LoVo (cell line): ENCODE data around the gene KRTAP4-9.
A peak's percentile ranks its signal among the peaks of the same experiment; 100 is the strongest.
"Not testable (repeated sequence)": the region's sequence is repeated elsewhere in the genome, so short reads cannot be mapped to it uniquely, and the experiment has no call there.

Source experiments
- DNase-seq: peaks from one replicate; pipeline ENCODE4 v3.0.0-alpha.2; 2016; ENCODE audit warnings: low spot score

The KRTAP4-9 gene

DNA sequence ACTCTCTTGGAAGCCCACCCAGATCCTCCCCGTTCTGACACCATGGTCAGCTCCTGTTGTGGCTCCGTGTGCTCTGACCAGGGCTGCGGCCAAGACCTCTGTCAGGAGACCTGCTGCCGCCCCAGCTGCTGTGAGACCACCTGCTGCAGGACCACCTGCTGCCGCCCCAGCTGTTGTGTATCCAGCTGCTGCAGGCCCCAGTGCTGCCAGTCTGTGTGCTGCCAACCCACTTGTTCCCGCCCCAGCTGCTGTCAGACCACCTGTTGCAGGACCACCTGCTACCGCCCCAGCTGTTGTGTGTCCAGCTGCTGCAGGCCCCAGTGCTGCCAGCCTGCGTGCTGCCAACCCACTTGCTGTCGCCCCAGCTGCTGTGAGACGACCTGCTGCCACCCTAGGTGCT lies at the start of gene KRTAP4-9:
Gene KRTAP4-9, plus strand, starts transcription at position 43 of the 400 bp plus-strand sequence. Its CDS starts 0 bp downstream, at position 43.
- not testable (repeated sequence) for DNase-seq

DNA sequence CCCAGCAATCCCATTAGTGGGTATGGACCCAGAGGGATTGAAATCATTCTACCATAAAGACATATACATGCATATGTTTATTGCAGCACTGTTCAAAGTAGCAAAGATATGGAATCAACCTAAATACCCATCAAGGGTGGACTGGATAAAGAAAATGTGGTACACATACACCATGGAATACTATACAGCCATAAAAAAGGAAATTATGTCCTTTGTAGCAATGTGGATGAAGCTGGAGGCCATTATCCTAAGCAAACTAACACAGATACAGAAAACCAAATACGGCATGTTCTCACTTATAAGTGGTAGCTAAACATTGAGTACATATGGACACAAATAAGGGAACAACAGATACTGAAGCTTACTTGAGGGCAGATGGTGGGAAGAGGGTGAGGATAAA lies 47.6 kb upstream of the KRTAP4-9 start:
- DNase-seq, result no peak

DNA sequence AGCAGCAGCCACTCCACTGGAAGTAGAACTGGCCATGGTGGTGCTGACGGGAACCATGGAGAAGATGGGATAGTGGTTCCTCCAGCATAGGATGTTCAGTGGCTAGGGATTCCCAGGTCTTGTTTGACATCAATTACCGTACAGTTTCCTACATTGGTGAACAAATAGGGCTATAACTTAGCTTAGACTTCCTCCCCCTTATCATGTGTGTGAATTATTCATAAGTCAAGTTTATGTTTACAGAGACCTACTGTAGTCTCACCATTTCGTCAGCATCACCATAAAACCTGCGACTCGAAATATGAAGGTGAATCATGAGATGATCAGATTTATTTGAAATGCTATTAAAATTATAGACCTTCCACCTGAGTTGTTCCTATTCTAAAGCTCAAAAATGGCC lies 46.4 kb upstream of the KRTAP4-9 start:
- no peak for DNase-seq

GRCh38 chr17:41059276-41060051 lies 45.7 kb upstream of the KRTAP4-9 start:
- not testable (repeated sequence) for DNase-seq

- DNase-seq, result no peak
Measured at GRCh38 chr17:41060052-41060604, 45.1 kb upstream of the KRTAP4-9 start, which contains the start of gene KRTAP2-3. TSS of gene KRTAP2-3 (minus strand) at chr17:41060114. CDS start at chr17:41060050, 64 bp downstream.

DNA sequence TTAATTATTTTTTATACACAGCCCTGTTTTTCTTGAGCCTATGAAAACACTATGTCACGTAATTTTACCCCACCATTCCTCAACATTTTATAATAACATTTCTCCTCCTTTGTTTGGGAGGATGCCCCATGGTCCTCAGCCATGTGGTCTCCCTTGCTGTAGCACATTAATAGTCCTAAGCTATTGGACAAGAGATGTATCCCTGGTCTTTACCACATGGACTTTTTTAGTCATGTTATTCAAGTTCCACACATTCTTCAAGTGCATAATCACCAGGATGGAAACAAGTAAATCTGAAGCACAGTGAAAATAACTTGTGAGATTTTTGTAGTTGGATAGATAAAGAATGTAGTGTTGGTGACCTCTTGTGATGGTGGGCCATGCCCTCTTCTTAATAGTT lies 43.2 kb upstream of the KRTAP4-9 start:
- no peak for DNase-seq

- no peak for DNase-seq
Measured at GRCh38 chr17:41063449-41063848, 41.7 kb upstream of the KRTAP4-9 start.

DNA sequence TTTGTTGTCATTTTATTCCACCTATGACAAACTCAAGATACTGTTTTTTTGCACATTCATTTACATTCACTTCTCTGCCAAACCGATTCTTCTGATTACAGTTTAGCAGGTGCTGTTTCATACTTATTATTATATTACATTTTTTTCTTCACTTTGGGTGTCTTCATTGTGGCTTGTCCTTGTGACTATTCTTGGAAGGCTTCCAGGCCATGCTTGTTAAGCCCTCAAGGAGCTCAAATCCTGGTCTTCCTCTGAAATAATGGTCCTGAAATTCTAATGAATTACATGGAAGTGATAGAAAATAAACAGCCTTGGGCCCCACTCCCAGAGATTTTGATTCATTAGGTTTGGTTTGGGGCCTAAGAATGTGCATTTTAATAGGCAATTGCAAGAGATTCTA lies 40.9 kb upstream of the KRTAP4-9 start:
- DNase-seq, result no peak

GRCh38 chr17:41065016-41065689 lies 40.0 kb upstream of the KRTAP4-9 start:
- DNase-seq, result not testable (repeated sequence)

GRCh38 chr17:41065829-41066624 lies 39.2 kb upstream of the KRTAP4-9 start, which contains the start of gene KRTAP2-4:
TSS of gene KRTAP2-4 (minus strand) at chr17:41065879. CDS start at chr17:41065845, 34 bp downstream.
- DNase-seq, result peak; percentile 43

DNA sequence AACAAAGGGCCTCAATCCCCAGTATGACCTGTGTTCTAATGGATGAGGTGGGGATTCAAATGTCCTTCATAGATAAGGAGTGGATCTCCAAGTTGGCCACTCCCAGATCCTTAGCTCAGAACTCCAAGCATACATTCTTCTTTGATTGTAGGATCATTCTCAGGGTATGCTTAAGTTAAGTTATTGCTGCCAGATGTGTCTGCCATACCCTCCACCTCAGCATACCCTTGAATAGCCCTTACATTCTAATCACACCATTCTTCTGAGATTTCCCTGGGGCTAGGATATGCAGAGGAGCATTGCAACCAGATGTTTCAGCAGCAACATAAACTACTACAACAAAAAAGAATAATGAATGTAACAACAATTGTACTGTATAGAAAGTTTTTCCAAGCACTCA lies 37.9 kb upstream of the KRTAP4-9 start:
- DNase-seq, result no peak

DNA sequence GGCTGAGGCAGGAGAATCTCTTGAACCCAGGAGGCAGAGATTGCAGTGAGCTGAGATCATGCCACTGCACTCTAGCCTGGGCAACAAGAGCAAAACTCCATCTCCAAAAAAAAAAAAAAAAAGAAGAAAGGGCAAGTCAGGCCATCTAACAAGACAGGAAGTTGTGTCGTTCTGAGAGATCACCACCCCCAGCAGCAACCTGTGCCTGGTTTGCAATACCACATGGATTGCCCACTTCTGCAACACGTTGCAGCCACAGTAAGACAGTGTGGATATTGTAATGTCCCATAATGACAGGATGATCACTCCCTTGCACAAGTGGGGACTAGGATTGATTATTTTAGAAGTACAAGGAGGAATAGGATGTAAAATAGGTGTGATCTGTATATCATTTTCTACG lies 36.2 kb upstream of the KRTAP4-9 start:
- DNase-seq, result no peak

- DNase-seq, result no peak
Measured at GRCh38 chr17:41071606-41072360, 33.4 kb upstream of the KRTAP4-9 start.

GRCh38 chr17:41073676-41074075 lies 31.5 kb upstream of the KRTAP4-9 start:
- DNase-seq, result no peak

DNA sequence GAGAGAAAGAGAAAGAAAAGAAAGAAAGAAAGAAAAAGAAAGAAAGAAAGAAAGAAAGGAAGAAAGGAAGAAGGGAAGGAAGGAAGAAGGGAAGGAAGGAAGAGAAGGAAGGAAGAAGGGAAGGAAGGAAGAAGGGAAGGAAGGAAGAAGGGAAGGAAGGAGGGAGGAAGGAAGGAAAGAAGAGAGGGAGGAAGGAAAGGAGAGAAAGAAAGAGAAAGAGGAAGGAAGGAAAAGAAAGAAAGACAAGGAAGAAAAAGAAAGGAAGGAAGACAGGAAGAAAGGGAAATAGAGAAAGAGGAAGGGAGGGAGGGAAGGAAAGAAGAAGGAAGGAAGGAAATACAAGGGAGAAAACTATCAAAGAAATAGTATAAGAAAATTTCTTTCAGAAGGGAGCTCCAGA lies 28.4 kb upstream of the KRTAP4-9 start:
- no peak for DNase-seq

DNA sequence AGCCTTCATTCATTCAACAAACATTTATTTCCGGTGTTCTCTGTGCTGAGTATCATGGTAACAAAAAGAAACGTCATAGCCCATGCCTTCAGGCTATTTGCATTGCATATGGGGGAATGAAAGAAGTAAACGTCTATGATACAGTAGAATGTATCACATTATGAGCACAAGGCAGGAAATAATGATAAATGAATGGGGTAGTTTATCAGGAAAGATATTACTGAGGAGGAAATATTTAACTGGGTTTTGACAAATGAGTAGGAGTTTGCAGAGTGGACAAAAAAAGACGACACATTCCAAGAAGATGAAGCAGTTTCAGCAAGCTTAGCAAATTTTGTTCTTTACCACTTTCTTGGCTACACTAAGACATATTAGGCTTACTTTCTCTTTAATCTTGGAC lies 22.6 kb upstream of the KRTAP4-9 start:
- DNase-seq, result no peak

DNA sequence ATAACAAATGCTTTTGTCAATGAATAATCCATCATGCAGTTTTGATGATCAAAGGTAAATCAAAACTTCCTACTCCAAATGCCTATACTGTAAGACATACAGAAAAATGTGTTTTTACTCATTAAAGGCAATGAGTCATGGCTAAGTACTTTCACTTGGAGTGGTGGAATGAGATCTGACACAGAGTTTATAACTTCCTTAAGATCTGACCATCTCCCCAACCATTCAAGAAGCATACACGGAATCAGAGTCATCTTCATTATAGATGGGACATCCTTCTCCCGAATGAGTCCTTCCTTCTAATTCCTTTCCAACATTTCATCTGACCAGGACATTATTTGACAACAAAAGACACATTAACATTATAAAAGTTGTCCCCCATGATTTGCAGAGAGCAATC lies 21.8 kb upstream of the KRTAP4-9 start:
- not testable (repeated sequence) for DNase-seq

- not testable (repeated sequence) for DNase-seq
Measured at GRCh38 chr17:41084100-41084856, 20.9 kb upstream of the KRTAP4-9 start, which contains the start of gene KRTAP4-7. TSS of gene KRTAP4-7 (plus strand) at chr17:41084150. CDS start at chr17:41084207, 57 bp downstream.

- DNase-seq, result not testable (repeated sequence)
Measured at GRCh38 chr17:41088760-41089352, 16.3 kb upstream of the KRTAP4-9 start.

GRCh38 chr17:41096055-41096454 lies 9.1 kb upstream of the KRTAP4-9 start:
- DNase-seq, result no peak
